22Rv1 (cell line): ENCODE results near the gene KCNQ5.
"Not testable (repeated sequence)": the region's sequence is repeated elsewhere in the genome, so short reads cannot be mapped to it uniquely, and the experiment has no call there.

Experiments used
- H3K27ac ChIP-seq: fragments of 450-650 bp; 2 replicates; pipeline ENCODE4 v1.5.1; 2017
- CTCF ChIP-seq: fragments of 450-650 bp; IDR thresholded peaks from 2 replicates; pipeline ENCODE4 v1.5.1; 2017; ENCODE audit warnings: mild to moderate bottlenecking
- ZFX ChIP-seq: fragments of 450-650 bp; IDR thresholded peaks from 2 replicates; pipeline ENCODE4 v1.6.1; 2017; ENCODE audit warnings: antibody characterized with exemption, borderline replicate concordance

The KCNQ5 gene

GRCh38 chr6:72621291-72622093, at the start of gene KCNQ5:
KCNQ5 (plus strand) TSS chr6:72622064.
- TF ChIP-seq ZFX (no peak), CTCF (no peak)
- peak within 1 kb of the TSS; percentile 47 for H3K27ac ChIP-seq

- no peak for TF ChIP-seq CTCF
- TF ChIP-seq ZFX, result no peak
- no peak overlapping the region for H3K27ac ChIP-seq
These were observed 42.0 kb upstream of the KCNQ5 start for GRCh38 chr6:72579865-72580264.

- no peak for TF ChIP-seq ZFX
- TF ChIP-seq CTCF, result peak; percentile 57
- no peak overlapping the region for H3K27ac ChIP-seq
These were observed 41.5 kb upstream of the KCNQ5 start for GRCh38 chr6:72580281-72580940.

- not testable (repeated sequence) for H3K27ac ChIP-seq
These were observed 40.9 kb upstream of the KCNQ5 start for GRCh38 chr6:72580950-72581349.

GRCh38 chr6:72588155-72588554, 33.7 kb upstream of the KCNQ5 start:
- TF ChIP-seq ZFX (no peak), CTCF (no peak)
- no peak overlapping the region for H3K27ac ChIP-seq

- TF ChIP-seq ZFX (no peak), CTCF (no peak)
- 0 out of 2 replicates have a peak overlapping the region, but pooled peaks have one; percentile 2 for H3K27ac ChIP-seq
These were observed 32.8 kb upstream of the KCNQ5 start for GRCh38 chr6:72589096-72589495.

GRCh38 chr6:72595812-72596211, 26.1 kb upstream of the KCNQ5 start:
- TF ChIP-seq ZFX (no peak), CTCF (no peak)
- no peak overlapping the region for H3K27ac ChIP-seq
